Germinal center (tissue), 1 donor: ENCODE data around the gene CDAN1.
"Not testable (repeated sequence)": the region's sequence is repeated elsewhere in the genome, so short reads cannot be mapped to it uniquely, and the experiment has no call there.

Experiments used
- DNase-seq: peaks from one replicate; pipeline ENCODE4 v3.0.0; 2012; ENCODE audit warnings: mixed read lengths, low spot score

The CDAN1 gene

DNA sequence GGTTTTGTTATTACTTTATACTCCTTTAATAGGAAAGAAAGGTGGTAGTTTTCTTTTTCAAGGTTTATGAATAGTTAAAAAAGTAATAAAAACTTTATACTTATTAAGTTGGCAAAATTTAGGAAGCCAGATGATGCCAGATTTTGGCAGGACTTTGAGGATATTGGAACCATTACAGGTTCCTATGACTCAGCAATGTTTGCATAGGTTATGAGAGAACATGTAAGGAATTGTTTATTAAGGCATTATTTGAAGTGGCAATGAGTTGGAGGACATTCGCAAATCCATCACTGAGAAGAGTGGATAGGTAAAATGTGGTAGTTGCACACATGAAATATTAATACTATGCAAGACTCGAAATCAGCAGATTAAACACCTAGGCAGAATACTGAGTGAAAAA is 29.9 kb downstream of the CDAN1 start:
- DNase-seq = no peak

GRCh38 chr15:42705336-42705735 is 31.6 kb downstream of the CDAN1 start:
- no peak for DNase-seq

GRCh38 chr15:42704492-42704926 is 32.4 kb downstream of the CDAN1 start:
- peak; percentile 70 for DNase-seq

DNA sequence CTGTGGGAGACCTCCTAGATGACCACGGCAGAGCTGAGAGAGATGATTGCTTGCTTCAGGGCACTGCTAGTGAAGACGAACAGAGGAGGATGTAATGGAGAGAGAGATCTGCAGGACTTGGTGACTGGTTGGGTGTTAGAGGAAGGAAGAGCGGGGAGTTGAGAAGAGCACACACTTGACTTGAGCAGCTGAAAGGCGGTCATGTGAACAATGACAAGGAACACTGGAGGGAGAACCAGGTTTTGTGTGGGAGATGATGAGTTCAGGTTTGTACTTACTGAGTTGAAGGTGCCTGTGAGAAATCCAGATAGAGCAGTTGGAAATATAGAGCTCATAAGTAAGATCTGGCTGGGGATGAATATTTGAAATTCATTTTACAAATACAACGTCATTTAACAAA is 40.3 kb downstream of the CDAN1 start:
- no peak for DNase-seq

DNA sequence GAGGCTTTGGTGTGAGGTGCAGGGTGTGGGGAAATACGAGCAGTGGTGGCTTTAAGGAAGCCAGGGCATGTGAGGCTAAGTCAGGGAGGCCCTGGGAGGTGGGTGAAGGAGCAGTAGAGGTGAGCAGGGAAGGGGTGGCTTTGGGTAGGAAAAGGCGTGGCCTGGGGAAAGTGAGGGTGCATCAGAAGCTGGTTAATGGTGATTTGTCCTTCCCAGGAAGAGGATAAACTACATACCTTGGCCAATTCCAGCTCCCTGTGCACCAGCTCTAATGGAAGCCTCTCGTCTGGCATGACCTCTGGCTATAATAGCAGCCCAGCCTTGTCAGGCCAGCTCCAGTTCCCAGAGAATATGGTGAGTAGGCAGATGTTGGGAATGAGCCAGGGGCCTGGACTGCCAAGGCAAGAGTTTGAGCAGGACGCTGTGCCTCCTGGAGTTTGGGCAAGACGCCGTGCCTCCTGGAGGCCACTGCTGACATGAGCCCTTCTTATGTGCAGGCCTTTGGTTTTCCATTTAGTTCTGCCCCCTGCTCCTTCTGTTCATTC is 41.3 kb downstream of the CDAN1 start:
- DNase-seq = no peak

- no peak for DNase-seq
Measured at GRCh38 chr15:42694398-42694797, 42.5 kb downstream of the CDAN1 start.

DNA sequence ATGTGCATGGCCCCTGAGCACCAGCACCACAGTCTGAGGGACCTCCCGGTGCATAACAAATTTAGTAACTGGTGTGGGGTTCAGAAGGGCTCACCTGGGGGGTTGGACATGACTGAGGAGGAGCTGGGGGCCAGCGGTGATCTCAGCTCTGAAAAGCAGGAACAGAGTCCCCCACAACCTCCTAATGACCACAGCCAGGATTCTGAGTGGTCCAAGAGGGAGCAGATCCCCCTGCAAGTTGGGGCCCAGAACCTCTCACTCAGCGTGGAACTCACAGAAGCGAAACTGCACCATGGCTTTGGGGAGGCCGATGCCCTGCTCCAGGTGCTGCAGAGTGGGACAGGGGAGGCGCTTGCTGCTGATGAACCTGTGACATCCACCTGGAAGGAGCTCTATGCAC is 43.0 kb downstream of the CDAN1 start:
- DNase-seq = no peak

DNA sequence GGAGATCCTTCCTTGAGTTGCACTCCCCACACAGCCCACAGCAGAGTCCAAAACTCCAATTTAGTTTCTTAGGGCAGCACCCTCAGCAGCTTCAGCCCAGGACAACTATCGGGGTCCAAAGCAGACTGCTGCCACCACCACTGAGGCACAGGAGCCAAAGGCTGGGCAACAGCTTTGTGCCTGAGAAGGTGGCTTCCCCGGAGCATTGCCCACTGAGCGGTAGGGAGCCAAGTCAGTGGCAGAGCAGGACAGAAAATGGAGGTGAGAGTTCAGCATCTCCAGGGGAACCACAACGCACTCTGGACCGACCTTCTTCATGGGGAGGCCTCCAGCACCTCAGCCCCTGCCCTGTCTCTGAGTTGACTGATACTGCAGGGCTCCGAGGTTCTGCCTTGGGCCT is 43.4 kb downstream of the CDAN1 start:
- DNase-seq = no peak

- DNase-seq = no peak
Measured at GRCh38 chr15:42692997-42693396, 43.9 kb downstream of the CDAN1 start.

DNA sequence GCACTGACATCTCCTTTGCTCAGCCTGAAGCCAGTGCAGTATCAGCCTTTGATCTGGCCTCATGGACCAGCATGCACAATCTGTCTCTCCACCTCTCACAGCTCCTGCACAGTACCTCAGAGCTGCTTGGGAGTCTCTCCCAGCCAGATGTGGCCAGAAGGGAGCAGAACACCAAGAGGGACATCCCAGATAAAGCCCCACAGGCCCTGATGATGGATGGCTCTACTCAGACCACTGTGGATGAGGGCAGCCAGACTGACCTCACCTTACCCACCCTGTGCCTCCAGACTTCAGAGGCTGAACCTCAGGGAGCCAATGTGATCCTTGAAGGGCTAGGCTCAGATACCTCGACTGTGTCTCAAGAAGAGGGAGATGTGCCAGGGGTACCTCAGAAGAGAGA is 44.4 kb downstream of the CDAN1 start:
- DNase-seq = no peak

DNA sequence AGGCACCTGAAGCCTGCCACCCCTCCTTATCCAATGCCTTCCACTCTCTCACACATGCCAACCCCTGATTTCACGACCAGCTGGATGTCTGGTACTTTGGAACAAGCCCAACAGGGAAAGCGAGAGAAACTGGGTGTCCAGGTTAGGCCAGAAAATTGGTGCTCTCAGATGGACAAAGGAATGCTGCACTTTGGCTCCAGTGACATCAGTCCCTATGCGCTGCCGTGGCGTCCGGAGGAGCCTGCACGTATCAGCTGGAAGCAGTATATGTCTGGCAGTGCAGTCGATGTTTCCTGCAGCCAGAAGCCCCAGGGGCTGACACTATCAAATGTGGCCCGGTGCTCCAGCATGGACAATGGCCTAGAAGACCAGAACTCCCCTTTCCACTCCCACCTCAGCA is 45.2 kb downstream of the CDAN1 start:
- DNase-seq = no peak

DNA sequence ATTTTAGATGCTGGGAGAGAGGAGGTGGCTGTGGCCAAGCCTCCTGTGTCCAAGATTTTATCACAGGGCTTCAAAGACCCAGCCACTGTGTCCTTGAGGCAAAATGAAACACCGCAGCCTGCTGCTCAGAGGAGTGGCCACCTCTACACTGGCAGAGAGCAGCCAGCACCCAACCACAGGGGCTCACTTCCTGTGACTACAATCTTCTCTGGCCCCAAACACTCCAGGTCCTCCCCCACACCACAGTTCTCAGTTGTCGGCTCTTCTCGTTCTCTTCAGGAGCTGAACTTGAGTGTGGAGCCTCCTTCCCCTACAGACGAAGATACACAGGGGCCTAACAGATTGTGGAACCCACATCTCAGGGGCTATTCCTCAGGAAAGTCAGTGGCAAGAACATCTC is 45.6 kb downstream of the CDAN1 start:
- no peak for DNase-seq

DNA sequence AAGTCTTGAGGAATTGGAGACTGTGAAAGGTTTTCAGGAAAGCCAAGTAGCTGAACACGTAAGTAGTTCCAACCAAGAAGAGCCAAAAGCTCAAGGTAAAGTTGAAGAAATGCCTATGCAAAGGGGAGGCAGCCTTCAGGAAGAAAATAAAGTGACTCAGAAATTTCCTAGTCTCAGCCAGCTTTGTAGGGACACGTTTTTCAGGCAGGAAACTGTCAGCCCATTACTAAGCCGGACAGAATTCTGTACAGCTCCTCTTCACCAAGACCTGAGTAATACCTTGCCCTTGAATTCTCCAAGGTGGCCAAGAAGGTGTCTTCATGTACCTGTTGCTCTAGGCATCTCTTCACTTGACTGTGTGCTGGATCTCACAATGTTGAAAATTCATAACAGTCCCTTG is 48.6 kb downstream of the CDAN1 start:
- DNase-seq = no peak

DNA sequence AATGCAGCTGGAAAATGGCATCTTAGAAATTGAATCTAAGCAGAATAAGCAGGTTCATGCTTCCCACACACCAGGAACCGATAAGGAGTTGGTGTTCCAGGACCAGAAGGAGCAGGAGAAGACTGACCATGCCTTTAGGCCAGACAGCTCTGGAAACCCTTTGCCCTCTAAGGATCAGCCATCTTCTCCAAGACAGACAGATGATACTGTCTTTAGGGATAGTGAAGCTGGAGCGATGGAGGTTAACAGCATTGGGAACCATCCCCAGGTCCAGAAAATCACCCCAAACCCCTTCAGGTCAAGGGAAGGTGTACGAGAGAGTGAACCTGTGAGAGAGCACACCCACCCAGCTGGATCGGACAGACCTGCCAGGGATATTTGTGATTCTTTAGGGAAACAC is 49.2 kb downstream of the CDAN1 start:
- no peak for DNase-seq

- no peak for DNase-seq
Measured at GRCh38 chr15:42686281-42686680, 50.6 kb downstream of the CDAN1 start.

- no peak for DNase-seq
Measured at GRCh38 chr15:42681119-42681518, 55.8 kb downstream of the CDAN1 start.

GRCh38 chr15:42680142-42680482 is 56.8 kb downstream of the CDAN1 start:
- not testable (repeated sequence) for DNase-seq

DNA sequence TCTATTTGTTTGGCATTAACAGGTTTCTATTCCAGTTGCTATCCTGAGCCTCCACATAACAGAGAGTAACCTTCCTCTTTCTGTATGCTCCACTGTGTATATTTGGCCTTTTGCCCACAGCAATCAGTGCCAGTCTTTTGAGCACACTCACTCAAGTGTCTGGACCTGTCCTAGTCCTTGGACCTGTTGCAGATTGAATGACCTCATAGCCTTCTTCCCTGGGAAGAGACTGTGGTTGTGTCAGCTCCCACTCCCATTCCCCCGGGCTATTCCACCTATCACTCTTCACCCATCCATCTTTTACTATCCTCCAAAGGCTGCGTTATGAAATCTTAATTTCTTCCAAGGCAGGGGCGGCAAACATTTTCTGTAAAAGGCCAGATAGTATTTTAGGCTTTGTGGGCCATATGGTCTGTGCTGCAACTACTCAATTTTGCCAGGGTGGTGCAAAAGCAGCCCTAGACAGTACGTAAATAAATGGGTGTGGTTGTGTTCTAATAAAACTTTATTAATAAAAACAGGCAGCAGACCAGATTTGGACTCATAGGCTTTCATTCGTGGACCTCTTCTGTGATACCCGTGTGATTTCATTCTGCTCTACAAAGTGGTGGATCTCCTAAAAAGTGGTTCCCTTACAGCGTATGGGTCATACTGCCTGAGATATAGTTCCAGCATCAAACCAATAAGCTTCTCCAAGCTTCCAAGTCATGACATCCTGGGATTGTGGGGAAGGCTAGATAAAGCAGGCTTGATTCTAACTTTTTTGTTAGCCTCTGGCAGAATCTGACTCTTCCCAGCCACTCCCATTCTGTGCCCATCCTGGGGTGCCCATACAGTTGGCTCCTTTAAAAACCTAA is 57.4 kb downstream of the CDAN1 start:
- no peak for DNase-seq

DNA sequence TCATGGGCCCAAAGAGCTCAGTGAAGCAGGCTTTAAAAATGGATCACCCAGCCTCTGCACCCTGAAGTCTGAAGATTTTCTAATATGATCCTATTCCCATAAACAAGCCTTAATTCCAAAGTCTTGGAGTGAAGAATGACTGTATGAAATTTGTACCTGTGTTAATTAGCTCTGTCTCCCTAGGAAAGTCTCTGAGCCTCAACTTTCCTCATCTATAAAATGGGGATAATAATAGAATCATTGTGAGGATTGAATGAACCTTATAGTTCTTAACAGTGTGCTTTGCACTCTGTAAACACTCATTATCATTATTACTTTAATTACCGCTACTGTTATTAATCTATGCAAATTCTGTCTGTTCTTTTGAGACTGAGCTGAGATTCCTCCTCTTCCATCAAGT is 61.9 kb downstream of the CDAN1 start:
- DNase-seq = no peak

DNA sequence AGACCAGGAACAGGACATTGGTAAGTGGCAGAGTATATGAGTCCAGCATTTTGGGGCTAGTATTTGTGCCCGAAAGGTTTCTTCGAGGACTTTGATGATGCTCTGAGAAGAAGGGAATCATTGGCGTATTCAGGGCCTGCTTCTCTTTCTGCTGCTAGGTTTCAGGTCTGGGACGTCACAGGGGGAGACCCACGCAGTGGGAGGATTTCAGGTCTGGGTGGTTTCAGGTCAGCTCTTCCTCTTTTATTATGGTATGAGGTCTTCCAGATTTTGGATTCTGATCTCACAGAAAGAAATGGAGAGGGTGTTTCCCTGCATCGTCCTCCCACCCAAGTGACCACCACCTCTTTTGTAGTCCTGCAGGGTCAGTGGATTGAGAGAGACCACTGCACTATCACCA is 62.5 kb downstream of the CDAN1 start:
- DNase-seq = no peak
